ENCODE results near the gene SHBG. TPM values are rescaled to one million over a fixed set of nuclear protein-coding genes. Genes with fewer than 3 reads are reported as not detected.

SHBG gene
- total and polyA plus RNA-seq, 2 of the 8 experiments (the other 6 are each of a cell fraction or from before 2014, with no cell fraction given) = 1.1 to 1.2 TPM

DNA sequence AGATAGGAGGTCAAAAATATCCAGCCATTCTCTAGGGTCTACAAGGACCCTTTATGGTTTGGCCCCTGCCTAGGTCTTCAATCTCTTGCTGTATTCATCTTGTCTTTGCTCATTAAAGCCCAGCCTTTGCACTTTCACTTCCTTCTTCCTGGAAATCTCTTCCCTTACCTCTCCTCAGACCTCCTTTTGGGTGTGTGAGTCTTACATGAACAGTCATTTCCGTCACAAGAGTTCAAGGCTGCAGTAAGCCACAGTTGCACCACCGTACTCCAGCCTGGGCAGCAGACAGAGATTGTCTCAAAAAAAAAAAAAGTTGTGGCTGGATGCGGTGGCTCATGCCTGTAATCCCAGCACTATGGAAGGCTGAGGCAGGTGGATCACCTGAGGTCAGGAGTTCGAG is 14.8 kb downstream of the SHBG start:
- Histone ChIP-seq H4K8ac (ENCODE audit: extremely low read depth, insufficient read depth, low read length) (no peak overlapping the region), H3K9ac (replicated peaks in 1 of 4; ENCODE audit: extremely low read depth in 1 of 4, low read depth in 3 of 4, low read length in 3 of 4) (no peak overlapping the region)
- TF ChIP-seq RFX5 (IDR thresholded peaks at IDR 0.05; ENCODE audit: borderline replicate concordance, low read depth, low read length) = no peak
- no peak for TF ChIP-seq YY1 (IDR thresholded peaks at IDR 0.05; ENCODE audit: low read depth, low read length)
- TF ChIP-seq GABPA (IDR thresholded peaks at IDR 0.05; ENCODE audit: borderline replicate concordance, insufficient read depth, low read length) = no peak
- no peak for TF ChIP-seq BACH1 (IDR thresholded peaks at IDR 0.05; ENCODE audit: low read length)
- TF ChIP-seq CBX8 (IDR thresholded peaks at IDR 0.05; ENCODE audit: borderline replicate concordance, low read depth, low read length) = no peak
- TF ChIP-seq TBP (IDR thresholded peaks at IDR 0.05; ENCODE audit: low read depth, low read length) = no peak
- TF ChIP-seq SP2 (IDR thresholded peaks at IDR 0.05; ENCODE audit: low read length) = no peak
- TF ChIP-seq ZNF274 (IDR thresholded peaks at IDR 0.05; ENCODE audit: borderline replicate concordance, extremely low read depth, low read length) = no peak
- TF ChIP-seq JUN (IDR thresholded peaks at IDR 0.05; ENCODE audit: low read depth, low read length) = no peak
- TF ChIP-seq RBBP5 (IDR thresholded peaks at IDR 0.05; ENCODE audit: borderline replicate concordance, low read depth, low read length) = no peak
- no peak for TF ChIP-seq SAP30 (IDR thresholded peaks at IDR 0.05; ENCODE audit: insufficient read depth, insufficient replicate concordance, low read length)
- TF ChIP-seq SRF (IDR thresholded peaks at IDR 0.05; ENCODE audit: low read depth, low read length) = no peak
- no peak for TF ChIP-seq SP1 (IDR thresholded peaks at IDR 0.05; ENCODE audit: low read depth, low read length)
- no peak for TF ChIP-seq TCF12 (IDR thresholded peaks at IDR 0.05; ENCODE audit: low read depth, low read length)
- no peak for TF ChIP-seq SIN3A (conservative IDR thresholded peaks at IDR 0.05 in 1 of 2, IDR thresholded peaks at IDR 0.05 in 1 of 2; ENCODE audit: low read depth in 1 of 2, low read length in 2 of 2)

More for the DNA sequence above, 14.8 kb downstream of the SHBG start:
- Histone ChIP-seq H2AK5ac (ENCODE audit: low read depth, low read length) (no peak overlapping the region), H4K5ac (ENCODE audit: insufficient read length, low read depth, low read length) (no peak overlapping the region), H2BK12ac (ENCODE audit: low read depth, low read length) (no peak overlapping the region), H3K23me2 (ENCODE audit: low read depth, low read length) (no peaks in the 10 kb centered on the region), H3K79me2 (ENCODE audit: control insufficient read depth in 1 of 2, insufficient read depth in 2 of 2, low read length in 2 of 2) (no peaks in the 10 kb centered on the region), H2AFZ (ENCODE audit: low read length) (no peak overlapping the region), H2BK15ac (ENCODE audit: low read length) (no peak overlapping the region), H3K79me1 (ENCODE audit: low read depth, low read length) (no peaks in the 10 kb centered on the region), H3K27ac (ENCODE audit: low read depth, low read length) (no peak overlapping the region), H3K4me2 (ENCODE audit: insufficient read depth in 1 of 2, low read depth in 2 of 2, low read length in 2 of 2) (no peak overlapping the region), H3K9me3 (ENCODE audit: insufficient read depth in 2 of 2, low read depth in 1 of 2, low read length in 1 of 2) (no peaks in the 10 kb centered on the region; a peak in 1 of 4 replicates), H3K23ac (ENCODE audit: insufficient read length) (no peak overlapping the region), H4K91ac (replicated peaks; ENCODE audit: insufficient read length, low read length) (no peak overlapping the region), H3K4ac (replicated peaks; ENCODE audit: insufficient read length, low read depth, low read length) (no peak overlapping the region), H3K4me1 (replicated peaks in 1 of 4; ENCODE audit: control insufficient read depth in 3 of 4, insufficient read depth in 4 of 4, low read length in 3 of 4) (no peaks in the 10 kb centered on the region), H4K20me1 (replicated peaks in 1 of 2; ENCODE audit: control insufficient read depth in 1 of 2, insufficient read depth in 2 of 2, low read length in 2 of 2) (peaks cover 0 to 1% of the 10 kb centered on the region in 2 experiments), H3K18ac (ENCODE audit: extremely low read depth, low read length) (no peak overlapping the region), H3K14ac (ENCODE audit: insufficient read length) (no peak overlapping the region), H2BK5ac (ENCODE audit: low read depth, low read length) (no peak overlapping the region), H3K56ac (replicated peaks; ENCODE audit: insufficient read length, low read depth, low read length) (no peak overlapping the region), H2BK20ac (ENCODE audit: low read length) (no peak overlapping the region), H3K36me3 (ENCODE audit: control insufficient read depth in 2 of 4, insufficient read depth in 4 of 4, low read length in 3 of 4) (no peaks in the 10 kb centered on the region), H2BK120ac (replicated peaks; ENCODE audit: low read depth, low read length) (no peak overlapping the region), H3K4me3 (ENCODE audit: extremely low read depth in 1 of 4, insufficient read depth in 2 of 4, low read depth in 3 of 4, low read length in 4 of 4) (no peak overlapping the region), H3K27me3 (replicated peaks in 1 of 4; ENCODE audit: control insufficient read depth in 3 of 4, extremely low read depth in 1 of 4, insufficient read depth in 3 of 4, low read length in 3 of 4) (no peaks in the 10 kb centered on the region; a peak in 2 of 7 replicates)
- FAIRE-seq = no peak
- ChIA-PET CTCF (ENCODE audit: partially characterized antibody) (interaction anchor here (15.7 to 18.2 kb wide), 2 partner anchors 12 to 28 kb away, joined by 211 to 332 read pairs; partner anchors contain the start of gene SHBG), POLR2A (ENCODE audit: partially characterized antibody) (interaction anchor here (58.0 to 79.4 kb wide), 2 partner anchors 5 to 22 kb away, joined by 2272 read pairs; partner anchors contain the start of genes ATP1B2, FXR2, SAT2 and SHBG)
- 83% methylated on average over 4 of the region's 4 CpGs; no CpG with 5 or more reads in 1 of the 2 experiments for WGBS, 2 experiments (ENCODE audit: extremely low coverage in 1 of 2, insufficient coverage in 1 of 2, insufficient read length in 1 of 2, insufficient replicate concordance in 2 of 2, low coverage in 1 of 2, low lambda C conversion rate in 2 of 2, missing lambda C conversion rate in 1 of 2)
- DNase-seq (ENCODE audit: low read depth in 1 of 2, low spot score in 2 of 2) = no peak
